Spleen (tissue), 11 donors: ENCODE results near the gene ANO2. TPM values are rescaled to one million over a fixed set of nuclear protein-coding genes. Genes with fewer than 3 reads are reported as not detected.

Experiments
- DNase-seq: peaks from one replicate; pipeline ENCODE4 v3.0.0-alpha.2; 2020
- H3K27ac ChIP-seq, 8 donors: fragments of 200-600 bp; sonication (generic) in 7 of 8; 1 replicate in 4 of 8; 2 replicates in 4 of 8; pipeline versions ENCODE4 v1.5.0 to v1.8.0; 2016 to 2021; ENCODE audit warnings: inconsistent platforms in 4 of 8, mild to moderate bottlenecking in 4 of 8, moderate library complexity in 1 of 8
- H3K27me3 ChIP-seq, 7 donors: fragments of 200-600 bp; sonication (generic) in 6 of 7; replicated peaks in 1 of 7; 1 replicate in 4 of 7; 2 replicates in 3 of 7; pipeline versions ENCODE4 v1.5.0 to v1.8.0; 2016 to 2021; ENCODE audit warnings: inconsistent platforms in 3 of 7, mild to moderate bottlenecking in 1 of 7
- H3K36me3 ChIP-seq, 6 donors: fragments of 200-600 bp; sonication (generic) in 5 of 6; 1 replicate in 4 of 6; 2 replicates in 2 of 6; pipeline versions ENCODE4 v1.5.0 to v1.8.0; 2016 to 2021; ENCODE audit warnings: inconsistent platforms in 2 of 6
- H3K4me1 ChIP-seq, 6 donors: fragments of 200-600 bp; sonication (generic) in 5 of 6; 1 replicate in 3 of 6; 2 replicates in 3 of 6; pipeline versions ENCODE4 v1.5.0 to v1.8.0; 2016 to 2021; ENCODE audit warnings: inconsistent platforms in 3 of 6
- H3K4me3 ChIP-seq, 8 donors: fragments of 200-600 bp; sonication (generic) in 7 of 8; 1 replicate in 4 of 8; 2 replicates in 4 of 8; pipeline versions ENCODE4 v1.5.0 to v1.8.0; 2016 to 2021; ENCODE audit warnings: inconsistent platforms in 4 of 8, mild to moderate bottlenecking in 4 of 8, moderate library complexity in 2 of 8
- H3K9me3 ChIP-seq, 8 donors: fragments of 200-600 bp; sonication (generic) in 7 of 8; 1 replicate in 4 of 8; 2 replicates in 4 of 8; pipeline versions ENCODE4 v1.5.0 to v1.8.0; 2016 to 2021; ENCODE audit warnings: inconsistent platforms in 4 of 8
- CTCF ChIP-seq, 11 experiments: fragments of 200-600 bp in 7 of 11; fragments of 450-650 bp in 4 of 11; sonication (generic) in 4 of 11; IDR thresholded peaks in 8 of 11; conservative IDR thresholded peaks in 3 of 11; 1 replicate in 7 of 11; 2 replicates in 4 of 11; pipeline versions ENCODE4 v1.4.0 to v1.8.0; 2016 to 2021; ENCODE audit warnings: antibody characterized with exemption in 11 of 11, inconsistent platforms in 4 of 11, mild to moderate bottlenecking in 1 of 11
- POLR2A ChIP-seq, 3 donors: fragments of 450-650 bp; IDR thresholded peaks; one replicate each; pipeline ENCODE4 v1.5.1; 2017; ENCODE audit warnings: antibody characterized with exemption in 3 of 3, mild to moderate bottlenecking in 1 of 3
- POLR2AphosphoS5 ChIP-seq, 3 donors: sonication (generic); formaldehyde crosslinking; IDR thresholded peaks; one replicate each; pipeline ENCODE4 v1.5.1; 2017; ENCODE audit warnings: antibody characterized with exemption in 3 of 3
- WGBS, 5 donors: extraction: QIAGEN DNeasy Blood & Tissue Kit in 3 of 5; methylation state at CpG; one replicate each; pipeline versions ENCODE4 v1.1.5 to v1.1.7; 2013 to 2018; 5-methylcytosine and 5-hydroxymethylcytosine counted together
- intact Hi-C: fragments of 100-400 bp; cut with DNase I; formaldehyde crosslinking; loops from one replicate; pipeline ENCODE4 v1.15.0; 2023; ENCODE audit warnings: low total_unique reads
- polyA plus RNA-seq, 3 donors: library from polyadenylated mRNA; stranded (reverse); fragments of 200-250 nt; gene quantifications; one replicate each; pipeline ENCODE4 v1.2.1, GENCODE V29; 2013
- total RNA-seq, 7 donors: library from RNA; depleted of rRNA in 3 of 7; stranded (reverse); fragments of >200 nt in 3 of 7; fragmentation: NEBNext Ultra II Directional in 4 of 7; extraction: Animal tissue kit (Norgen Biotek cat#: 25700) in 4 of 7; gene quantifications; one replicate each; pipeline versions ENCODE4 v1.1.0 to v1.2.1, GENCODE V29; 2016 to 2021
- donor health status: healthy with polysubstance abuse.
- donor health status: DM: no; HTN: no; CAD: no; lungs with moderate emphysema.
- donor health status: DM: no; HTN: no; CAD: no.
- donor health status: Bipolar disorder and iron deficiency.
- donor health status: healthy.
- donor health status: DM: no; HTN: no; CAD: no.
- donor health status: DM: yes; HTN: yes; CAD: no.

Gene ANO2
- total and polyA plus RNA-seq, 10 donors = 1.1 to 35.1 (median 14.2) TPM

GRCh38 chr12:5776091-5776490, 169.0 kb downstream of the ANO2 start:
- Histone ChIP-seq H3K27ac (no peak overlapping the region), H3K4me3 (no peak overlapping the region), H3K36me3 (no peaks in the 10 kb centered on the region), H3K27me3 (peaks cover 0 to 6% (median 0%) of the 10 kb centered on the region in 7 donors), H3K9me3 (no peaks in the 10 kb centered on the region), H3K4me1 (no peaks in the 10 kb centered on the region)
- DNase-seq = no peak
- 90 to 95% (median 92%) methylated on average over 4 of the region's 4 CpGs for WGBS, 5 donors
- no peak for TF ChIP-seq POLR2A (IDR thresholded peaks at IDR 0.05)
- no peak for TF ChIP-seq POLR2AphosphoS5 (IDR thresholded peaks at IDR 0.05)
- intact Hi-C loops = no loop called here

DNA sequence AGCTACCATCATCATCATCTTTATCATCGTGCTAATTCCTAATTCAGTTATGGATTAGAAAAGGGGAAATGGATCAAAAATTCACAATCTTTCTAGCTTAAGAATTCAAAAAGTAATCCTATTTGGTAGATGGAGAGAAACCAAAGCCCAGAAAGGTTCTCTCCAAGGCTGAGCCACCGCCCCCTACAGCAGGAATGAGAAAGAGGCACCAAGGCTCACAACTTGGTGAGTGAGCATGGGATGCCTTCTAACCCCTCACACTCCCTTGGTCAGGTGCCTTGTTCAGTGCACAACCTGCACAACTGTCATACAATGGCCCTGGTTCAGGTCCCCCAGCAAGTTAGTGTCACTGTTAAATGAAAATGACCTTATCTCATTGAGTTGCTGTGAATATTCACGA, 171.5 kb downstream of the ANO2 start:
- no peak for DNase-seq
- 76 to 83% (median 80%) methylated on average over 3 of the region's 3 CpGs for WGBS, 5 donors
- no peaks in the 10 kb centered on the region for H3K9me3 ChIP-seq
- H3K4me3 ChIP-seq = no peak overlapping the region
- intact Hi-C loops = no loop called here
- H3K27ac ChIP-seq = no peak overlapping the region
- H3K4me1 ChIP-seq = peaks cover 0 to 6% (median 0%) of the 10 kb centered on the region in 6 donors
- TF ChIP-seq POLR2A (IDR thresholded peaks at IDR 0.05) (no peak), CTCF (IDR thresholded peaks at IDR 0.05 in 8 of 11, conservative IDR thresholded peaks at IDR 0.05 in 3 of 11) (no peak), POLR2AphosphoS5 (IDR thresholded peaks at IDR 0.05) (no peak)
- H3K27me3 ChIP-seq = peaks cover 0 to 6% (median 0%) of the 10 kb centered on the region in 7 donors
- H3K36me3 ChIP-seq = no peaks in the 10 kb centered on the region

DNA sequence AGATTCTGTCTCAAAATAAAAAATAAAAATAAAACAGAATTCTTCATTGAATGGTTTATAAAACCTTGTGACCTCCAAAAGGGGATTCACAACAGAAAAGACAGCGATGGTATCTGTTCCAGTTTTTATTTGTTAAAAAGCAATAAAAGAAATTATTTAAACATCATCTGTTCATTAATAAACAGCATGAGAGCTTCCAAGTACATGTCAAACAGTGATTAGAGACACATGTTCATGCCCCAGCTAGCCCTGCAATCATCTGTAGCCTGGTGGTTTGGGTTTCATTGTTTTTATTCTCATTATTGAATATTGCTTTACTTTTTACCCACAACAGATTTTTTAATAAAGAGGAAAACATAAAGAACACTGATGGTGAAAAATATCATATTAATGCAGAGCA, 173.3 kb downstream of the ANO2 start:
- WGBS, 5 donors = 63 to 85% (median 78%) methylated on average over 1 of the region's 1 CpG
- no peak for TF ChIP-seq POLR2AphosphoS5 (IDR thresholded peaks at IDR 0.05)
- TF ChIP-seq CTCF (IDR thresholded peaks at IDR 0.05 in 8 of 11, conservative IDR thresholded peaks at IDR 0.05 in 3 of 11) = no peak
- TF ChIP-seq POLR2A (IDR thresholded peaks at IDR 0.05) = no peak

DNA sequence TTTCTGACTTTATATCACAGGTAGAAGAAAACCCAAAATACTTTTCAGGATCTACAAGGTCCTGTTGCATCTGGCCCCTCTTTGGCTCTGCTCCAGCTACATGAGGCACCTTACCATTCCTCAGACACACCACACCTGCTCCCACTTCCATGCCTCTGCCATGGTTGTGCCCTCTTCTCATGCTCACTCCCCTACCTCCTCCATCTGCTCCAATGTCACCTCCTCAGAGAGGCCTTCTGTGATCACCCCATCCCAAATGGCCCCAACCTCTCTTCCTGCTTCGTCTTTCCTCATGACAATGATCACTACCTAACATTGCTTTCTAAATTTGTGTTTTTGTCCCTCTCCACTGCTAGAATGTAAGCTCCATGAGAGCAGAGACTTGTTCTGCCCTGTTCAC, 174.3 kb downstream of the ANO2 start:
- peaks cover 0 to 6% (median 0%) of the 10 kb centered on the region in 7 donors for H3K27me3 ChIP-seq
- no peak overlapping the region for H3K27ac ChIP-seq
- intact Hi-C loops = no loop called here
- peaks cover 0 to 6% (median 0%) of the 10 kb centered on the region in 6 donors for H3K4me1 ChIP-seq
- 72 to 88% (median 86%) methylated on average over 1 of the region's 1 CpG for WGBS, 5 donors
- no peaks in the 10 kb centered on the region for H3K36me3 ChIP-seq
- no peaks in the 10 kb centered on the region for H3K9me3 ChIP-seq
- DNase-seq = no peak
- no peak overlapping the region for H3K4me3 ChIP-seq
- TF ChIP-seq CTCF (IDR thresholded peaks at IDR 0.05 in 8 of 11, conservative IDR thresholded peaks at IDR 0.05 in 3 of 11) = no peak
- no peak for TF ChIP-seq POLR2A (IDR thresholded peaks at IDR 0.05)
- no peak for TF ChIP-seq POLR2AphosphoS5 (IDR thresholded peaks at IDR 0.05)

More for the DNA sequence above, 173.3 kb downstream of the ANO2 start:
- DNase-seq = no peak
- H3K4me1 ChIP-seq = peaks cover 0 to 6% (median 0%) of the 10 kb centered on the region in 6 donors
- H3K4me3 ChIP-seq = no peak overlapping the region
- H3K9me3 ChIP-seq = no peaks in the 10 kb centered on the region
- H3K36me3 ChIP-seq = no peaks in the 10 kb centered on the region
- intact Hi-C loops = no loop called here
- H3K27ac ChIP-seq = no peak overlapping the region
- peaks cover 0 to 6% (median 0%) of the 10 kb centered on the region in 7 donors for H3K27me3 ChIP-seq
